Measurements from ENCODE around the gene GEN1. TPM values are rescaled to one million over a fixed set of nuclear protein-coding genes. Genes with fewer than 3 reads are reported as not detected.

Gene GEN1
- total and polyA plus RNA-seq, 2 of the 4 experiments (the other 2 are of a cell fraction): 7.9 to 8.3 TPM

GRCh38 chr2:17748745-17749144 lies 5.2 kb upstream of the GEN1 start:
- TF ChIP-seq MAFK (IDR thresholded peaks at IDR 0.05; ENCODE audit: low read depth, low read length) (no peak), NFE2L2 (IDR thresholded peaks at IDR 0.05; ENCODE audit: low read depth, low read length) (no peak), MXI1 (IDR thresholded peaks at IDR 0.05; ENCODE audit: borderline replicate concordance, low read depth, low read length) (no peak), SMC3 (IDR thresholded peaks at IDR 0.05; ENCODE audit: low read depth, low read length) (no peak), CHD1 (IDR thresholded peaks at IDR 0.05; ENCODE audit: low read depth, low read length) (no peak), FOS (IDR thresholded peaks at IDR 0.05; ENCODE audit: low read depth, low read length) (no peak), USF2 (IDR thresholded peaks at IDR 0.05; ENCODE audit: low read depth, low read length) (no peak), ELK1 (IDR thresholded peaks at IDR 0.05; ENCODE audit: borderline replicate concordance, low read depth, low read length) (no peak), CEBPB (IDR thresholded peaks at IDR 0.05; ENCODE audit: low read depth, low read length) (no peak), MAZ (IDR thresholded peaks at IDR 0.05; ENCODE audit: borderline replicate concordance, low read depth, low read length) (no peak), RFX5 (IDR thresholded peaks at IDR 0.05; ENCODE audit: low read depth, low read length) (no peak), CTCF (conservative IDR thresholded peaks at IDR 0.05; ENCODE audit: low read depth, low read length) (no peak), BHLHE40 (IDR thresholded peaks at IDR 0.05; ENCODE audit: low read depth, low read length) (no peak), RAD21 (IDR thresholded peaks at IDR 0.05; ENCODE audit: low read length) (no peak), POLR2A (IDR thresholded peaks at IDR 0.05; ENCODE audit: low read depth, low read length) (no peak)
- no peak overlapping the region for H3K27ac ChIP-seq (ENCODE audit: insufficient read depth, low read length)
- in situ Hi-C loops (cut with MboI; ENCODE audit: low sequenced_read_pairs): no loop called here

More at GRCh38 chr2:17748745-17749144, 5.2 kb upstream of the GEN1 start:
- Histone ChIP-seq H4K8ac (ENCODE audit: low read depth in 2 of 2, low read length in 2 of 2) (no peak overlapping the region), H4K91ac (ENCODE audit: insufficient read depth, low read depth, low read length) (no peak overlapping the region), H2BK120ac (ENCODE audit: low read depth, low read length) (no peak overlapping the region), H3K9me3 (ENCODE audit: control insufficient read depth, insufficient read depth, low read length) (no peaks in the 10 kb centered on the region), H3K36me3 (ENCODE audit: control insufficient read depth, insufficient read depth, low read length) (no peaks in the 10 kb centered on the region), H2BK5ac (ENCODE audit: low read depth, low read length, poor library complexity, severe bottlenecking) (no peak overlapping the region), H3K4me3 (ENCODE audit: insufficient read depth, low read depth, low read length) (no peak overlapping the region), H2BK15ac (ENCODE audit: low read depth, low read length) (no peak overlapping the region), H2AK5ac (ENCODE audit: low read depth, low read length) (no peak overlapping the region), H3K9me1 (ENCODE audit: insufficient read depth, low read length) (peaks cover 3% of the 10 kb centered on the region), H3K56ac (ENCODE audit: extremely low read depth, insufficient read depth, low read length) (no peak overlapping the region), H3K18ac (ENCODE audit: low read depth, low read length) (no peak overlapping the region), H3K14ac (replicated peaks; ENCODE audit: low read depth, low read length) (no peak overlapping the region), H4K20me1 (ENCODE audit: insufficient read depth, low read length) (no peaks in the 10 kb centered on the region), H4K5ac (ENCODE audit: low read depth, low read length) (no peak overlapping the region), H3K4me1 (ENCODE audit: control insufficient read depth, insufficient read depth, low read length) (no peaks in the 10 kb centered on the region), H3K4ac (ENCODE audit: low read depth, low read length) (no peak overlapping the region), H3K23ac (ENCODE audit: low read depth, low read length) (no peak overlapping the region), H2BK20ac (ENCODE audit: low read depth, low read length) (no peak overlapping the region), H2AK9ac (replicated peaks; ENCODE audit: low read depth, low read length, poor library complexity) (no peak overlapping the region), H2AFZ (replicated peaks; ENCODE audit: low read length, poor library complexity) (no peak overlapping the region), H3K27me3 (ENCODE audit: control insufficient read depth, insufficient read depth, low read length) (no peaks in the 10 kb centered on the region), H3K9ac (ENCODE audit: low read depth, low read length) (no peak overlapping the region), H3K4me2 (ENCODE audit: low read depth, low read length) (no peak overlapping the region), H3K79me1 (ENCODE audit: low read depth in 1 of 2, low read length in 2 of 2) (peaks cover 13 to 20% of the 10 kb centered on the region in 2 experiments)
- ATAC-seq (ENCODE audit: low read depth) (no peak), DNase-seq (no peak)
- ChIA-PET CTCF (no interaction called here), POLR2A (ENCODE audit: unreplicated experiment) (no interaction called here)
- no CpG with 5 or more reads among the region's 6 CpGs for WGBS, 2 experiments (ENCODE audit: extremely low coverage in 2 of 2, insufficient read length in 1 of 2)
- dilution Hi-C loops (cut with HindIII; ENCODE audit: low sequenced_read_pairs, unreplicated experiment) (no loop called here), intact Hi-C loops (cut with micrococcal nuclease) (no loop called here)
- no TSS peak for BruUV-seq (replicated peaks)
